Neural cell (in vitro differentiated cells): ENCODE measurements around the gene CREBRF. TPM values are rescaled to one million over a fixed set of nuclear protein-coding genes. Genes with fewer than 3 reads are reported as not detected.

Experiments used
- H2AFZ ChIP-seq: fragments of 200-600, 300-800 bp; sonication (generic), shearing (Covaris generic); 2 replicates; pipeline ENCODE4 v1.6.0; 2014; ENCODE audit warnings: low read depth, mild to moderate bottlenecking, antibody characterized with exemption, low read length, moderate library complexity
- H3F3A ChIP-seq: fragments of 200-600 bp; shearing (Covaris generic); 2 replicates; pipeline ENCODE4 v1.6.1; 2016; ENCODE audit warnings: mild to moderate bottlenecking, moderate library complexity, mixed read lengths, antibody characterized with exemption, low read length; ENCODE audit not compliant: insufficient read depth, poor library complexity, severe bottlenecking
- H3K27ac ChIP-seq: fragments of 200-600, 300-800 bp; sonication (generic), shearing (Covaris generic); 2 replicates; pipeline ENCODE4 v1.5.1; 2014; ENCODE audit warnings: mild to moderate bottlenecking, low read length, moderate library complexity
- H3K27me3 ChIP-seq: fragments of 300-800, 200-600 bp; sonication (generic), shearing (Covaris generic); 2 replicates; pipeline ENCODE4 v1.6.0; 2014; ENCODE audit warnings: mild to moderate bottlenecking, low read depth, low read length, moderate library complexity; ENCODE audit not compliant: insufficient read depth
- H3K36me3 ChIP-seq: fragments of 300-800, 200-600 bp; sonication (generic), shearing (Covaris generic); 2 replicates; pipeline ENCODE4 v1.5.1; 2014; ENCODE audit warnings: mild to moderate bottlenecking, antibody characterized with exemption, low read length, moderate library complexity; ENCODE audit not compliant: insufficient read depth
- H3K4me2 ChIP-seq: fragments of 300-800, 200-600 bp; sonication (generic), shearing (Covaris generic); 2 replicates; pipeline ENCODE4 v1.6.0; 2014; ENCODE audit warnings: mild to moderate bottlenecking, low read length
- H3K4me3 ChIP-seq: fragments of 300-800, 200-600 bp; sonication (generic), shearing (Covaris generic); 2 replicates; pipeline ENCODE4 v1.5.1; 2014; ENCODE audit warnings: mild to moderate bottlenecking, low read length, moderate library complexity
- H3K79me2 ChIP-seq: fragments of 200-600 bp; shearing (Covaris generic); replicated peaks from 2 replicates; pipeline ENCODE4 v1.6.0; 2014; ENCODE audit warnings: mild to moderate bottlenecking, low read length, moderate library complexity; ENCODE audit not compliant: insufficient read depth
- H3K9ac ChIP-seq: fragments of 300-800, 200-600 bp; sonication (generic), shearing (Covaris generic); 2 replicates; pipeline ENCODE4 v1.6.1; 2016; ENCODE audit warnings: mild to moderate bottlenecking, low read length, mixed read lengths
- H3K9me2 ChIP-seq: fragments of 200-600 bp; shearing (Covaris generic); 2 replicates; pipeline ENCODE4 v1.6.1; 2016; ENCODE audit warnings: mild to moderate bottlenecking, low read length, mixed read lengths; ENCODE audit not compliant: insufficient read depth
- H3K9me3 ChIP-seq: fragments of 200-600, 300-800 bp; sonication (generic), shearing (Covaris generic); 2 replicates; pipeline ENCODE4 v1.6.1; 2016; ENCODE audit warnings: mild to moderate bottlenecking, mixed run types, low read length, moderate library complexity, mixed read lengths
- H4K20me1 ChIP-seq: fragments of 200-600 bp; shearing (Covaris generic); 2 replicates; pipeline ENCODE4 v1.6.1; 2016; ENCODE audit warnings: mild to moderate bottlenecking, mixed run types; ENCODE audit not compliant: insufficient read depth
- CTCF ChIP-seq: fragments of 450-650 bp; IDR thresholded peaks from 2 replicates; pipeline ENCODE4 v1.5.1; 2014; ENCODE audit warnings: antibody characterized with exemption, mild to moderate bottlenecking, moderate library complexity; ENCODE audit not compliant: poor library complexity, severe bottlenecking
- EP300 ChIP-seq: fragments of 450-650 bp; conservative IDR thresholded peaks from 2 replicates; pipeline ENCODE4 v1.6.1; 2014; ENCODE audit warnings: antibody characterized with exemption, mild to moderate bottlenecking, moderate library complexity; ENCODE audit not compliant: poor library complexity, severe bottlenecking
- EZH2 ChIP-seq: fragments of 200-600, 300-800 bp; shearing (Covaris generic), sonication (generic); IDR thresholded peaks from 2 replicates; pipeline ENCODE4 v1.6.1; 2014; ENCODE audit warnings: antibody characterized with exemption, low read length, borderline replicate concordance, mild to moderate bottlenecking; ENCODE audit not compliant: insufficient read depth, poor library complexity, severe bottlenecking
- MXI1 ChIP-seq: fragments of 450-650 bp; conservative IDR thresholded peaks from 2 replicates; pipeline ENCODE4 v1.6.1; 2014; ENCODE audit warnings: antibody characterized with exemption, mild to moderate bottlenecking; ENCODE audit not compliant: poor library complexity, severe bottlenecking
- POLR2AphosphoS5 ChIP-seq: IDR thresholded peaks from 2 replicates; pipeline ENCODE4 v1.6.1; 2012
- RAD21 ChIP-seq: fragments of 450-650 bp; conservative IDR thresholded peaks from 2 replicates; pipeline ENCODE4 v1.6.1; 2014; ENCODE audit warnings: antibody characterized with exemption, mild to moderate bottlenecking, moderate library complexity
- SMC3 ChIP-seq: fragments of 450-650 bp; conservative IDR thresholded peaks from 2 replicates; pipeline ENCODE4 v1.6.1; 2014; ENCODE audit warnings: antibody characterized with exemption, mild to moderate bottlenecking, moderate library complexity; ENCODE audit not compliant: poor library complexity
- TAF1 ChIP-seq: IDR thresholded peaks from 2 replicates; pipeline ENCODE4 v1.6.1; 2012; ENCODE audit warnings: low read depth
- polyA plus RNA-seq: library from polyadenylated mRNA; depleted of rRNA; stranded (reverse); fragments of >200 nt; gene quantifications from 2 replicates; pipeline ENCODE4 v1.2.3, GENCODE V29; 2014
- TF ChIP-seq, protein P1 (sequence below): IDR thresholded peaks from 2 replicates; pipeline ENCODE4 v1.6.1; 2012; ENCODE audit warnings: borderline replicate concordance

The CREBRF gene
- polyA plus RNA-seq, 1 donor from 2014 or later: 9.3 TPM

- Histone ChIP-seq H3K9ac (no peak overlapping the region), H4K20me1 (no peaks in the 10 kb centered on the region), H3K4me2 (no peak overlapping the region), H3K36me3 (peaks cover 6% of the 10 kb centered on the region), H3K27ac (no peak overlapping the region), H3K27me3 (no peaks in the 10 kb centered on the region), H3K79me2 (peaks cover 11% of the 10 kb centered on the region), H2AFZ (no peak overlapping the region), H3F3A (no peaks in the 10 kb centered on the region), H3K9me3 (no peaks in the 10 kb centered on the region), H3K4me3 (no peak overlapping the region), H3K9me2 (no peaks in the 10 kb centered on the region)
- TF ChIP-seq EZH2: no peak
- no peak for TF ChIP-seq SMC3
- TF ChIP-seq MXI1: no peak
- TF ChIP-seq TAF1: no peak
- TF ChIP-seq POLR2AphosphoS5: no peak
- TF ChIP-seq, protein P1, sequence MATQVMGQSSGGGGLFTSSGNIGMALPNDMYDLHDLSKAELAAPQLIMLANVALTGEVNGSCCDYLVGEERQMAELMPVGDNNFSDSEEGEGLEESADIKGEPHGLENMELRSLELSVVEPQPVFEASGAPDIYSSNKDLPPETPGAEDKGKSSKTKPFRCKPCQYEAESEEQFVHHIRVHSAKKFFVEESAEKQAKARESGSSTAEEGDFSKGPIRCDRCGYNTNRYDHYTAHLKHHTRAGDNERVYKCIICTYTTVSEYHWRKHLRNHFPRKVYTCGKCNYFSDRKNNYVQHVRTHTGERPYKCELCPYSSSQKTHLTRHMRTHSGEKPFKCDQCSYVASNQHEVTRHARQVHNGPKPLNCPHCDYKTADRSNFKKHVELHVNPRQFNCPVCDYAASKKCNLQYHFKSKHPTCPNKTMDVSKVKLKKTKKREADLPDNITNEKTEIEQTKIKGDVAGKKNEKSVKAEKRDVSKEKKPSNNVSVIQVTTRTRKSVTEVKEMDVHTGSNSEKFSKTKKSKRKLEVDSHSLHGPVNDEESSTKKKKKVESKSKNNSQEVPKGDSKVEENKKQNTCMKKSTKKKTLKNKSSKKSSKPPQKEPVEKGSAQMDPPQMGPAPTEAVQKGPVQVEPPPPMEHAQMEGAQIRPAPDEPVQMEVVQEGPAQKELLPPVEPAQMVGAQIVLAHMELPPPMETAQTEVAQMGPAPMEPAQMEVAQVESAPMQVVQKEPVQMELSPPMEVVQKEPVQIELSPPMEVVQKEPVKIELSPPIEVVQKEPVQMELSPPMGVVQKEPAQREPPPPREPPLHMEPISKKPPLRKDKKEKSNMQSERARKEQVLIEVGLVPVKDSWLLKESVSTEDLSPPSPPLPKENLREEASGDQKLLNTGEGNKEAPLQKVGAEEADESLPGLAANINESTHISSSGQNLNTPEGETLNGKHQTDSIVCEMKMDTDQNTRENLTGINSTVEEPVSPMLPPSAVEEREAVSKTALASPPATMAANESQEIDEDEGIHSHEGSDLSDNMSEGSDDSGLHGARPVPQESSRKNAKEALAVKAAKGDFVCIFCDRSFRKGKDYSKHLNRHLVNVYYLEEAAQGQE: no peak
- no peak for TF ChIP-seq CTCF
- TF ChIP-seq EP300: no peak
Measured at GRCh38 chr5:173018358-173018757, 37.8 kb upstream of the CREBRF start.

GRCh38 chr5:173020154-173020581 lies 36.0 kb upstream of the CREBRF start:
- Histone ChIP-seq H3K4me3 (no peak overlapping the region), H3K79me2 (peaks cover 13% of the 10 kb centered on the region), H3F3A (no peaks in the 10 kb centered on the region), H2AFZ (no peak overlapping the region), H3K27ac (no peak overlapping the region), H3K9me3 (no peaks in the 10 kb centered on the region), H3K9me2 (no peaks in the 10 kb centered on the region), H3K4me2 (no peak overlapping the region), H3K36me3 (peaks cover 6% of the 10 kb centered on the region), H3K9ac (no peak overlapping the region), H3K27me3 (no peaks in the 10 kb centered on the region), H4K20me1 (no peaks in the 10 kb centered on the region)
- TF ChIP-seq EP300: no peak
- no peak for TF ChIP-seq POLR2AphosphoS5
- TF ChIP-seq MXI1: no peak

GRCh38 chr5:173020643-173021042 lies 35.5 kb upstream of the CREBRF start:
- Histone ChIP-seq H3K27ac (no peak overlapping the region), H3F3A (no peaks in the 10 kb centered on the region), H3K79me2 (peaks cover 10% of the 10 kb centered on the region), H3K9ac (no peak overlapping the region), H3K36me3 (peaks cover 6% of the 10 kb centered on the region), H3K27me3 (no peaks in the 10 kb centered on the region), H3K4me2 (no peak overlapping the region), H4K20me1 (no peaks in the 10 kb centered on the region), H3K4me3 (no peak overlapping the region), H3K9me2 (no peaks in the 10 kb centered on the region), H2AFZ (no peak overlapping the region), H3K9me3 (no peaks in the 10 kb centered on the region)
- no peak for TF ChIP-seq RAD21
- no peak for TF ChIP-seq CTCF
- TF ChIP-seq EZH2: no peak
- TF ChIP-seq, protein P1: no peak
- no peak for TF ChIP-seq MXI1
- no peak for TF ChIP-seq TAF1
- no peak for TF ChIP-seq POLR2AphosphoS5
- no peak for TF ChIP-seq SMC3
- no peak for TF ChIP-seq EP300
